LHCN-M2 (cell line): ENCODE results near the gene TRABD2B. TPM values are rescaled to one million over a fixed set of nuclear protein-coding genes. Genes with fewer than 3 reads are reported as not detected.
A peak's percentile ranks its signal among the peaks of the same experiment; 100 is the strongest.

ENCODE experiments used
- DNase-seq: peaks from one replicate; pipeline ENCODE4 v3.0.0-alpha.2; 2012; ENCODE audit warnings: low read depth
- total RNA-seq: library from RNA; depleted of rRNA; stranded (reverse); fragments of >200 nt; gene quantifications from 2 replicates; pipeline ENCODE4 v1.2.3, GENCODE V29; 2014

TRABD2B gene
- total RNA-seq, 1 experiment from 2014 or later: not detected

- no peak for DNase-seq
Measured at GRCh38 chr1:47936916-47937551, 60.2 kb downstream of the TRABD2B start.

- no peak for DNase-seq
Measured at GRCh38 chr1:47935856-47936255, 61.3 kb downstream of the TRABD2B start.

- no peak for DNase-seq
Measured at GRCh38 chr1:47935163-47935562, 62.0 kb downstream of the TRABD2B start.

- no peak for DNase-seq
Measured at GRCh38 chr1:47934243-47934805, 62.9 kb downstream of the TRABD2B start.

- DNase-seq: no peak
Measured at GRCh38 chr1:47932743-47933142, 64.4 kb downstream of the TRABD2B start.

- DNase-seq: peak; percentile 1
Measured at GRCh38 chr1:47931395-47931794, 65.8 kb downstream of the TRABD2B start.

- no peak for DNase-seq
Measured at GRCh38 chr1:47930210-47930840, 66.9 kb downstream of the TRABD2B start.

GRCh38 chr1:47927165-47927564, 70.0 kb downstream of the TRABD2B start:
- DNase-seq: no peak

- DNase-seq: no peak
Measured at GRCh38 chr1:47926461-47926999, 70.7 kb downstream of the TRABD2B start.

- DNase-seq: no peak
Measured at GRCh38 chr1:47924270-47925048, 72.7 kb downstream of the TRABD2B start.

- no peak for DNase-seq
Measured at GRCh38 chr1:47921935-47922415, 75.2 kb downstream of the TRABD2B start.

GRCh38 chr1:47919113-47919833, 77.9 kb downstream of the TRABD2B start:
- DNase-seq: no peak

- DNase-seq: no peak
Measured at GRCh38 chr1:47918257-47918867, 78.8 kb downstream of the TRABD2B start.

GRCh38 chr1:47917687-47918086, 79.5 kb downstream of the TRABD2B start:
- no peak for DNase-seq

GRCh38 chr1:47915677-47916353, 81.4 kb downstream of the TRABD2B start:
- no peak for DNase-seq

- DNase-seq: no peak
Measured at GRCh38 chr1:47914952-47915676, 82.1 kb downstream of the TRABD2B start.

- no peak for DNase-seq
Measured at GRCh38 chr1:47914218-47914938, 82.8 kb downstream of the TRABD2B start.

GRCh38 chr1:47913225-47913823, 83.9 kb downstream of the TRABD2B start:
- no peak for DNase-seq
